SK-N-SH treated with all-trans-retinoic acid at 6 μM for 48 hours (cell line): ENCODE data around the gene FBXO31.
A peak's percentile ranks its signal among the peaks of the same experiment; 100 is the strongest.
"Not testable (repeated sequence)": the region's sequence is repeated elsewhere in the genome, so short reads cannot be mapped to it uniquely, and the experiment has no call there.

Experiments used
- ATAC-seq: fragments of 200-7000 bp; cut with Tn5 transposase; 3 replicates; pipeline ENCODE4 v1.9.1; 2020; ENCODE audit warnings: mild to moderate bottlenecking, moderate library complexity
- ARNTL ChIP-seq: fragments of 450-650 bp; formaldehyde crosslinking; IDR thresholded peaks from 2 replicates; pipeline ENCODE4 v1.5.0; 2020; ENCODE audit warnings: low read depth, mild to moderate bottlenecking, moderate library complexity, borderline replicate concordance
- BACH2 ChIP-seq: fragments of 250-450 bp; sonication (Bioruptor Pico); IDR thresholded peaks from 2 replicates; pipeline ENCODE4 v1.9.0; 2021; ENCODE audit warnings: mild to moderate bottlenecking, borderline replicate concordance
- CREB5 ChIP-seq: fragments of 250-450 bp; sonication (Bioruptor Pico); IDR thresholded peaks from 2 replicates; pipeline ENCODE4 v1.5.1; 2020; ENCODE audit warnings: low read depth, mild to moderate bottlenecking, moderate library complexity
- CSDC2 ChIP-seq: fragments of 250-450 bp; sonication (Bioruptor Pico); IDR thresholded peaks from 2 replicates; pipeline ENCODE4 v1.5.0; 2020; ENCODE audit warnings: mild to moderate bottlenecking, moderate library complexity
- CSRNP3 ChIP-seq: fragments of 250-450 bp; sonication (Bioruptor Pico); IDR thresholded peaks from 2 replicates; pipeline ENCODE4 v1.5.1; 2021; ENCODE audit warnings: mild to moderate bottlenecking, moderate library complexity
- ESRRG ChIP-seq: fragments of 250-450 bp; sonication (Bioruptor Pico); IDR thresholded peaks from 2 replicates; pipeline ENCODE4 v1.6.1; 2021; ENCODE audit warnings: mild to moderate bottlenecking
- GLIS3 ChIP-seq: fragments of 250-450 bp; sonication (Bioruptor Pico); IDR thresholded peaks from 2 replicates; pipeline ENCODE4 v1.5.0; 2020; ENCODE audit warnings: mild to moderate bottlenecking, moderate library complexity
- ISL1 ChIP-seq: fragments of 250-450 bp; sonication (Bioruptor Pico); IDR thresholded peaks from 2 replicates; pipeline ENCODE4 v2.1.2; 2022; ENCODE audit warnings: mild to moderate bottlenecking, moderate library complexity
- OSR1 ChIP-seq: fragments of 250-450 bp; sonication (Bioruptor Pico); IDR thresholded peaks from 2 replicates; pipeline ENCODE4 v1.8.0; 2022; ENCODE audit warnings: moderate library complexity, mild to moderate bottlenecking, inconsistent platforms
- PATZ1 ChIP-seq: fragments of 250-450 bp; sonication (Bioruptor Pico); IDR thresholded peaks from 2 replicates; pipeline ENCODE4 v1.8.0; 2020; ENCODE audit warnings: mild to moderate bottlenecking, moderate library complexity, borderline replicate concordance
- POU6F1 ChIP-seq: fragments of 250-450 bp; sonication (Bioruptor Pico); IDR thresholded peaks from 2 replicates; pipeline ENCODE4 v1.8.0; 2021; ENCODE audit warnings: low read depth, mild to moderate bottlenecking, moderate library complexity, borderline replicate concordance
- PPARA ChIP-seq: fragments of 250-450 bp; sonication (Bioruptor Pico); IDR thresholded peaks from 2 replicates; pipeline ENCODE4 v1.5.0; 2020; ENCODE audit warnings: mild to moderate bottlenecking, borderline replicate concordance
- RARB ChIP-seq: fragments of 250-450 bp; sonication (Bioruptor Pico); IDR thresholded peaks from 2 replicates; pipeline ENCODE4 v1.8.0; 2021; ENCODE audit warnings: mild to moderate bottlenecking, moderate library complexity
- SNAI2 ChIP-seq: fragments of 250-450 bp; sonication (Bioruptor Pico); IDR thresholded peaks from 2 replicates; pipeline ENCODE4 v1.5.0; 2020; ENCODE audit warnings: mild to moderate bottlenecking, moderate library complexity
- TCF4 ChIP-seq: fragments of 250-450 bp; sonication (Bioruptor Pico); IDR thresholded peaks from 2 replicates; pipeline ENCODE4 v1.8.0; 2021; ENCODE audit warnings: mild to moderate bottlenecking, moderate library complexity, borderline replicate concordance
- TOX ChIP-seq: fragments of 250-450 bp; sonication (Bioruptor Pico); IDR thresholded peaks from 2 replicates; pipeline ENCODE4 v1.8.0; 2021; ENCODE audit warnings: mild to moderate bottlenecking, moderate library complexity, borderline replicate concordance
- TSHZ2 ChIP-seq: fragments of 250-450 bp; sonication (Bioruptor Pico); IDR thresholded peaks from 2 replicates; pipeline ENCODE4 v1.5.0; 2020; ENCODE audit warnings: mild to moderate bottlenecking, moderate library complexity
- ZC3H10 ChIP-seq: fragments of 250-450 bp; sonication (Bioruptor Pico); IDR thresholded peaks from 2 replicates; pipeline ENCODE4 v1.5.1; 2021; ENCODE audit warnings: mild to moderate bottlenecking, moderate library complexity
- ZFP3 ChIP-seq: fragments of 250-450 bp; sonication (Bioruptor Pico); IDR thresholded peaks from 2 replicates; pipeline ENCODE4 v1.5.0; 2020; ENCODE audit warnings: mild to moderate bottlenecking, moderate library complexity
- ZFP30 ChIP-seq: fragments of 450-650 bp; formaldehyde crosslinking; IDR thresholded peaks from 2 replicates; pipeline ENCODE4 v1.5.0; 2022; ENCODE audit warnings: mild to moderate bottlenecking, moderate library complexity
- ZNF70 ChIP-seq: fragments of 450-650 bp; formaldehyde crosslinking; IDR thresholded peaks from 2 replicates; pipeline ENCODE4 v1.5.0; 2020; ENCODE audit warnings: mild to moderate bottlenecking, moderate library complexity
- ZNF8 ChIP-seq: fragments of 450-650 bp; formaldehyde crosslinking; IDR thresholded peaks from 2 replicates; pipeline ENCODE4 v1.5.0; 2020; ENCODE audit warnings: mild to moderate bottlenecking, moderate library complexity

Gene FBXO31

GRCh38 chr16:87363771-87364455 lies 19.7 kb downstream of the FBXO31 start:
- peak; percentile 70 for ATAC-seq
- TF ChIP-seq ZNF8 (CRISPR knock-in tag): no peak
- no peak for TF ChIP-seq ZFP30 (CRISPR knock-in tag)
- no peak for TF ChIP-seq CSDC2 (CRISPR knock-in tag)
- TF ChIP-seq ZNF70: no peak
- TF ChIP-seq ZC3H10: no peak
- no peak for TF ChIP-seq BACH2
- no peak for TF ChIP-seq CSRNP3 (CRISPR knock-in tag)
- no peak for TF ChIP-seq TCF4 (CRISPR knock-in tag)
- TF ChIP-seq RARB: no peak
- TF ChIP-seq POU6F1 (CRISPR knock-in tag): no peak
- no peak for TF ChIP-seq OSR1
- TF ChIP-seq ARNTL (CRISPR knock-in tag): no peak
- no peak for TF ChIP-seq ISL1
- TF ChIP-seq TSHZ2: no peak
- no peak for TF ChIP-seq PPARA
- TF ChIP-seq ESRRG (CRISPR knock-in tag): no peak
- TF ChIP-seq GLIS3 (CRISPR knock-in tag): no peak

- ATAC-seq: not testable (repeated sequence)
These were observed 20.6 kb downstream of the FBXO31 start for GRCh38 chr16:87362828-87363559.

GRCh38 chr16:87361916-87362619 lies 21.5 kb downstream of the FBXO31 start:
- no peak for ATAC-seq
- no peak for TF ChIP-seq ZNF70
- no peak for TF ChIP-seq PATZ1 (CRISPR knock-in tag)
- TF ChIP-seq TOX (CRISPR knock-in tag): no peak
- no peak for TF ChIP-seq ZC3H10
- no peak for TF ChIP-seq PPARA
- TF ChIP-seq ZFP30 (CRISPR knock-in tag): no peak
- TF ChIP-seq CREB5 (CRISPR knock-in tag): no peak
- TF ChIP-seq RARB: no peak
- no peak for TF ChIP-seq BACH2
- TF ChIP-seq ZFP3 (CRISPR knock-in tag): no peak
- TF ChIP-seq CSRNP3 (CRISPR knock-in tag): no peak
- TF ChIP-seq OSR1: no peak
- TF ChIP-seq SNAI2 (CRISPR knock-in tag): no peak
- TF ChIP-seq CSDC2 (CRISPR knock-in tag): no peak
- no peak for TF ChIP-seq ZNF8 (CRISPR knock-in tag)
- no peak for TF ChIP-seq ARNTL (CRISPR knock-in tag)
- no peak for TF ChIP-seq TSHZ2
- no peak for TF ChIP-seq ESRRG (CRISPR knock-in tag)
